WI38 (cell line): ENCODE measurements around the gene SLC16A13.

Experiments
- H3K4me3 ChIP-seq: 2 replicates; pipeline ENCODE4 v1.5.1; 2011; ENCODE audit warnings: low read depth, mild to moderate bottlenecking, control low read depth, low read length
- CTCF ChIP-seq: IDR thresholded peaks from 2 replicates; pipeline ENCODE4 v1.5.1; 2012; ENCODE audit warnings: low read depth, mild to moderate bottlenecking, control low read depth, low read length

SLC16A13 gene

GRCh38 chr17:7014995-7015958 is 20.5 kb upstream of the SLC16A13 start:
- no peak; the same call in 1 of the 2 replicates for TF ChIP-seq CTCF
- peak overlapping the region; percentile 99 for H3K4me3 ChIP-seq

GRCh38 chr17:7016418-7016817 is 19.4 kb upstream of the SLC16A13 start:
- no peak overlapping the region for H3K4me3 ChIP-seq
- TF ChIP-seq CTCF, result no peak

GRCh38 chr17:7016886-7017826 is 18.7 kb upstream of the SLC16A13 start:
- TF ChIP-seq CTCF, result no peak
- H3K4me3 ChIP-seq, result no peak overlapping the region

GRCh38 chr17:7017827-7018200 is 18.0 kb upstream of the SLC16A13 start:
- no peak for TF ChIP-seq CTCF
- no peak overlapping the region for H3K4me3 ChIP-seq

- no peak for TF ChIP-seq CTCF
- H3K4me3 ChIP-seq, result no peak overlapping the region
These were observed 17.4 kb upstream of the SLC16A13 start for GRCh38 chr17:7018331-7018964.

GRCh38 chr17:7019367-7019766 is 16.4 kb upstream of the SLC16A13 start:
- H3K4me3 ChIP-seq, result peak overlapping the region; percentile 45
- no peak for TF ChIP-seq CTCF
